ENCODE data around the gene HSP90AB1.

The HSP90AB1 gene

GRCh38 chr6:44222486-44223318 lies 24.2 kb upstream of the HSP90AB1 start:
- in situ Hi-C loops (cut with HindIII; ENCODE audit: low sequenced_read_pairs) = no loop called here

- in situ Hi-C loops (cut with HindIII; ENCODE audit: low sequenced_read_pairs) = no loop called here
Observed at GRCh38 chr6:44223319-44224028, 23.4 kb upstream of the HSP90AB1 start, which contains the start of gene SLC29A1. Gene SLC29A1 (plus strand): TSS chr6:44223595. CDS start chr6:44227314, 3,719 bp downstream.

- in situ Hi-C loops (cut with HindIII; ENCODE audit: low sequenced_read_pairs) = no loop called here
Observed at GRCh38 chr6:44224029-44224964, 22.6 kb upstream of the HSP90AB1 start.

- in situ Hi-C loops (cut with HindIII; ENCODE audit: low sequenced_read_pairs) = no loop called here
Observed at GRCh38 chr6:44224965-44225305, 22.0 kb upstream of the HSP90AB1 start.

- in situ Hi-C loops (cut with HindIII; ENCODE audit: low sequenced_read_pairs) = no loop called here
Observed at GRCh38 chr6:44225579-44226325, 21.1 kb upstream of the HSP90AB1 start.

- in situ Hi-C loops (cut with HindIII; ENCODE audit: low sequenced_read_pairs) = no loop called here
Observed at GRCh38 chr6:44226368-44227147, 20.3 kb upstream of the HSP90AB1 start.

- in situ Hi-C loops (cut with HindIII; ENCODE audit: low sequenced_read_pairs) = no loop called here
Observed at GRCh38 chr6:44227148-44227793, 19.6 kb upstream of the HSP90AB1 start.

GRCh38 chr6:44228031-44228430 lies 18.9 kb upstream of the HSP90AB1 start:
- in situ Hi-C loops (cut with HindIII; ENCODE audit: low sequenced_read_pairs) = no loop called here

GRCh38 chr6:44228433-44228832 lies 18.5 kb upstream of the HSP90AB1 start:
- in situ Hi-C loops (cut with HindIII; ENCODE audit: low sequenced_read_pairs) = no loop called here

GRCh38 chr6:44228836-44229235 lies 18.1 kb upstream of the HSP90AB1 start:
- in situ Hi-C loops (cut with HindIII; ENCODE audit: low sequenced_read_pairs) = no loop called here

- in situ Hi-C loops (cut with HindIII; ENCODE audit: low sequenced_read_pairs) = loop anchor here (5.0 to 10.0 kb wide), 3 partner anchors 45 to 122 kb away; no protein-coding TSS in a partner anchor
Observed at GRCh38 chr6:44229376-44230033, 17.4 kb upstream of the HSP90AB1 start.

- in situ Hi-C loops (cut with HindIII; ENCODE audit: low sequenced_read_pairs) = loop anchor here (5.0 to 10.0 kb wide), 3 partner anchors 45 to 123 kb away; no protein-coding TSS in a partner anchor
Observed at GRCh38 chr6:44230034-44230675, 16.7 kb upstream of the HSP90AB1 start.

GRCh38 chr6:44231426-44231825 lies 15.5 kb upstream of the HSP90AB1 start:
- in situ Hi-C loops (cut with HindIII; ENCODE audit: low sequenced_read_pairs) = loop anchor here (5.0 to 10.0 kb wide), 3 partner anchors 47 to 124 kb away; no protein-coding TSS in a partner anchor

GRCh38 chr6:44232676-44233566 lies 14.0 kb upstream of the HSP90AB1 start:
- in situ Hi-C loops (cut with HindIII; ENCODE audit: low sequenced_read_pairs) = loop anchor here (5.0 to 10.0 kb wide), 3 partner anchors 48 to 126 kb away; no protein-coding TSS in a partner anchor

GRCh38 chr6:44233567-44234100 lies 13.3 kb upstream of the HSP90AB1 start:
- in situ Hi-C loops (cut with HindIII; ENCODE audit: low sequenced_read_pairs) = loop anchor here (5.0 to 10.0 kb wide), 3 partner anchors 49 to 126 kb away; no protein-coding TSS in a partner anchor

Measured in endothelial cell of hepatic sinusoid (primary cell).